Transverse colon (tissue), 4 donors: ENCODE results near the gene PLCB1. TPM values are rescaled to one million over a fixed set of nuclear protein-coding genes. Genes with fewer than 3 reads are reported as not detected.

Source experiments
- DNase-seq: peaks from one replicate; pipeline ENCODE4 v3.0.0-alpha.2; 2019
- H3K27ac ChIP-seq, 4 donors: fragments of 200-600 bp; sonication (generic); 2 replicates each; pipeline ENCODE4 v1.5.1; 2016 to 2018; ENCODE audit warnings: inconsistent platforms in 4 of 4
- H3K27me3 ChIP-seq: fragments of 200-600 bp; sonication (generic); 2 replicates; pipeline ENCODE4 v1.5.1; 2017; ENCODE audit warnings: inconsistent platforms
- H3K36me3 ChIP-seq, 4 donors: fragments of 200-600 bp; sonication (generic); 2 replicates each; pipeline ENCODE4 v1.5.1; 2017 to 2019; ENCODE audit warnings: inconsistent platforms in 4 of 4
- H3K4me1 ChIP-seq, 4 donors: fragments of 200-600 bp; sonication (generic); 2 replicates each; pipeline ENCODE4 v1.5.1; 2017 to 2020; ENCODE audit warnings: inconsistent platforms in 4 of 4
- H3K4me3 ChIP-seq, 4 donors: fragments of 200-600 bp; sonication (generic); 1 replicate in 1 of 4; 2 replicates in 3 of 4; pipeline versions ENCODE4 v1.5.1 to v1.6.1; 2017 to 2019; ENCODE audit warnings: inconsistent platforms in 4 of 4
- H3K9me3 ChIP-seq, 2 donors: fragments of 200-600 bp; sonication (generic); 2 replicates each; pipeline ENCODE4 v1.5.1; 2017 to 2019; ENCODE audit warnings: inconsistent platforms in 2 of 2
- EP300 ChIP-seq: sonication (generic); formaldehyde crosslinking; IDR thresholded peaks from one replicate; pipeline ENCODE4 v1.6.1; 2017; ENCODE audit warnings: antibody characterized with exemption, low read depth
- POLR2A ChIP-seq: fragments of 450-650 bp; IDR thresholded peaks from one replicate; pipeline ENCODE4 v1.6.1; 2016; ENCODE audit warnings: antibody characterized with exemption, mild to moderate bottlenecking, moderate library complexity
- POLR2AphosphoS5 ChIP-seq, 3 donors: sonication (generic); formaldehyde crosslinking; IDR thresholded peaks; one replicate each; pipeline ENCODE4 v1.6.1; 2016; ENCODE audit warnings: antibody characterized with exemption in 3 of 3
- WGBS, 2 donors: methylation state at CpG; one replicate each; pipeline ENCODE4 v1.1.5; 2018; ENCODE audit warnings: low coverage in 1 of 2; 5-methylcytosine and 5-hydroxymethylcytosine counted together
- in situ Hi-C, 4 donors: fragments of 200-750 bp; cut with MboI; loops; one replicate each; pipeline versions ENCODE4 v1.15.0 to v1.15.1; 2017; ENCODE audit warnings: low sequenced_read_pairs in 3 of 4, low pct_ligation_motif_present in 1 of 4, low pct_unique_long_range_greater_than_20kb in 1 of 4
- intact Hi-C: fragments of 100-400 bp; cut with DNase I; formaldehyde crosslinking; loops from one replicate; pipeline ENCODE4 v1.15.1; 2023; ENCODE audit warnings: low total_unique reads
- total RNA-seq, 4 donors: library from RNA; depleted of rRNA; stranded (reverse); fragments of >200 nt; gene quantifications; one replicate each; pipeline ENCODE4 v1.1.0, GENCODE V29; 2016
- TF ChIP-seq, protein P1 (sequence below), 5 experiments: fragments of 200-600 bp in 3 of 5; fragments of 450-650 bp in 2 of 5; sonication (generic) in 3 of 5; IDR thresholded peaks; 1 replicate in 2 of 5; 2 replicates in 3 of 5; pipeline ENCODE4 v1.5.1; 2016 to 2017; ENCODE audit warnings: antibody characterized with exemption in 5 of 5, inconsistent platforms in 3 of 5, mild to moderate bottlenecking in 2 of 5, moderate library complexity in 1 of 5

PLCB1 gene
- total RNA-seq, 4 donors from 2014 or later, result 13.1 to 18.6 (median 15.8) TPM

DNA sequence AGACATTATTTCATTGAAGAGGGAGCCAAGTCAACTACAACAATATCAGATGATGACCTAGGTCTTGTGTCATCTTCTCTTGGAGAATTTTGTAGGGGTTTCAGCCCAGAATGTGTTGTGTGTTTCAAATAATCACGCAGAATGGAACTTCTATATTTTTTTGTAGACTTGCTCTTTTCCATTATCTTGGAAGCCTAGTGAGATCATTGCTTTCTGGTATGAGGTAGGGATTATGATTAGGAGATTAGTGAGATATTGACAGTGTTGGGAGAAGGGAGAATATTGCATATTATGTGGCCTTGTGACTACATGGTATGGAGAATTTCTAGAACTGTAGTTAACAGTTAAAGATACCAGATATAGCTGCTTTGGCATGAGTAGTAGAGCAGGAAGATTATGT lies 513.3 kb downstream of the PLCB1 start:
- H3K4me1 ChIP-seq, result peaks cover 0 to 8% (median 1%) of the 10 kb centered on the region in 4 donors
- TF ChIP-seq POLR2A, result no peak
- TF ChIP-seq, protein P1, sequence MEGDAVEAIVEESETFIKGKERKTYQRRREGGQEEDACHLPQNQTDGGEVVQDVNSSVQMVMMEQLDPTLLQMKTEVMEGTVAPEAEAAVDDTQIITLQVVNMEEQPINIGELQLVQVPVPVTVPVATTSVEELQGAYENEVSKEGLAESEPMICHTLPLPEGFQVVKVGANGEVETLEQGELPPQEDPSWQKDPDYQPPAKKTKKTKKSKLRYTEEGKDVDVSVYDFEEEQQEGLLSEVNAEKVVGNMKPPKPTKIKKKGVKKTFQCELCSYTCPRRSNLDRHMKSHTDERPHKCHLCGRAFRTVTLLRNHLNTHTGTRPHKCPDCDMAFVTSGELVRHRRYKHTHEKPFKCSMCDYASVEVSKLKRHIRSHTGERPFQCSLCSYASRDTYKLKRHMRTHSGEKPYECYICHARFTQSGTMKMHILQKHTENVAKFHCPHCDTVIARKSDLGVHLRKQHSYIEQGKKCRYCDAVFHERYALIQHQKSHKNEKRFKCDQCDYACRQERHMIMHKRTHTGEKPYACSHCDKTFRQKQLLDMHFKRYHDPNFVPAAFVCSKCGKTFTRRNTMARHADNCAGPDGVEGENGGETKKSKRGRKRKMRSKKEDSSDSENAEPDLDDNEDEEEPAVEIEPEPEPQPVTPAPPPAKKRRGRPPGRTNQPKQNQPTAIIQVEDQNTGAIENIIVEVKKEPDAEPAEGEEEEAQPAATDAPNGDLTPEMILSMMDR (IDR thresholded peaks at IDR 0.05), result no peak
- H3K4me3 ChIP-seq, result no peak overlapping the region
- in situ Hi-C loops (no loop called here), intact Hi-C loops (no loop called here)
- no peaks in the 10 kb centered on the region for H3K27me3 ChIP-seq
- no peak for DNase-seq
- 90 to 92% methylated on average over 1 of the region's 1 CpG for WGBS, 2 donors
- no peaks in the 10 kb centered on the region for H3K36me3 ChIP-seq
- H3K27ac ChIP-seq, result peak overlapping the region in 2 of 4 donors; percentile 35 to 72
- H3K9me3 ChIP-seq, result no peaks in the 10 kb centered on the region

DNA sequence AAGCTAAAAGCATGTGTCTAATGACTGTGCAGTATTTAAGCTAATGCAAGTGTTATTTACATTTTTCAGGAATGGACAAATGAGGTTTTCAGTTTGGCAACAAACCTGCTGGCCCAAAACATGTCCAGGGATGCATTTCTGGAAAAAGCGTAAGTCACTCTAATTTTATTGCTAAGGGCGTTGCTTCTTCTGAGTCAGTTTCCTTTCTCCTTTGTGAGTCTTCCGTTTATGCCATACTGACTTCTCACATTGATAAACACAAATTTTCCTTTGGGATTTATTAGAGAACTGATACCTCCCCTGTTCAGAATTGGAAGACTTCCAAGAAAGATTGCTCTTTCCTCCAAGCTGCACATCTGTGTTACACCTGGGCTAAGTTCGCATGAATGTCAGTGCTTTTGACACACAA lies 514.0 kb downstream of the PLCB1 start:
- H3K4me1 ChIP-seq, result peaks cover 0 to 8% (median 1%) of the 10 kb centered on the region in 4 donors
- H3K9me3 ChIP-seq, result no peaks in the 10 kb centered on the region
- intact Hi-C loops (no loop called here), in situ Hi-C loops (no loop called here)
- no peaks in the 10 kb centered on the region for H3K36me3 ChIP-seq
- peak overlapping the region; percentile 7 to 72 (median 40) for H3K27ac ChIP-seq
- DNase-seq, result no peak
- H3K4me3 ChIP-seq, result no peak overlapping the region
- TF ChIP-seq POLR2A (no peak), POLR2AphosphoS5 (IDR thresholded peaks at IDR 0.05) (no peak)
- TF ChIP-seq, protein P1 (IDR thresholded peaks at IDR 0.05), result no peak
- H3K27me3 ChIP-seq, result no peaks in the 10 kb centered on the region
- WGBS, 2 donors, result 40 to 52% methylated on average over 3 to 4 of the region's 4 CpGs

DNA sequence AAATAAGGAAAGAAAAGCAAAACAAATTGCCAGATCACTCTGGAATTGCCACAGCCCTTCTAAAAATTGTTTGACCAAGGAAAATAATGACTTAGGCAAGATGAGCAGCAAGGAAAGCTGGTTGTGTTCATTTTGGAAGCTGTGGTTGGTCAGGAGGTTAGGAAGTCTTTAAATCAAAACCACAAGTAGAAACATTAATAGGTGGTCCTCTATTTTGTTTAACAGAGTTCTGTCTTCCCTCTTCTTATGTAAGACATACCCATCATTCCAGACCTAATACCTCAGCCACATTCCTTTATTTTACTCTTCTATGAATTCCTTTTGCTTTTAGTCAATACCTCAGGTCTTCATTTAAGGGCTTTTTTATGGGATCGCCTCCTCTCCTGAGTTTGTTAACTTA lies 514.6 kb downstream of the PLCB1 start:
- H3K36me3 ChIP-seq, result no peaks in the 10 kb centered on the region
- no peaks in the 10 kb centered on the region for H3K27me3 ChIP-seq
- no peak overlapping the region for H3K4me3 ChIP-seq
- WGBS, 2 donors, result 73 to 91% methylated on average over 1 of the region's 1 CpG
- no peaks in the 10 kb centered on the region for H3K9me3 ChIP-seq
- intact Hi-C loops (no loop called here), in situ Hi-C loops (no loop called here)
- no peak for TF ChIP-seq EP300
- TF ChIP-seq, protein P1 (IDR thresholded peaks at IDR 0.05), result no peak
- peak overlapping the region; percentile 7 to 72 (median 40) for H3K27ac ChIP-seq
- peaks cover 0 to 8% (median 1%) of the 10 kb centered on the region in 4 donors for H3K4me1 ChIP-seq
- DNase-seq, result no peak

DNA sequence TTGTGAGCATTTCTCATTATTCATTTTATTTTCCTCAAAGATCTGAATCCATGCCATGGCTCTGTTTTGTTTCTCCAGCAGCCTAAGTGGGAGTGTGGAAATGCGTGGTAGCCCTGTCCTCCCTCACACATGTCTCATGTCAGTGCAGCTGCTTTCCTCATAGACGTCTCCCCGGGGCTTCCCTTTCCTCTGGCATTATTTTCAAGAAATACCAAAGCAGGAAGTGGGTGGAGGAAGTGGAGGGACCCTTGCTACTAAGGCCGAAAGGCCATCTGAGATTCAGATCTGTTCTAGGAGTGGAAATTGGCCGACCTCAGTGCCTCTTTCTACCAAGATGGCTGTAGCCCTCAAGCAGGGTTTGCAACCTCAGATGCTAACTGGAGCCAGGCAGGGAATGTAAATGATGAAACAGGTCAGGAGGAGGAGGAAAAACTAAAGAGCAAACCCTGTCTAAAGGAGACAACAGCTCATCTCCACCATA lies 515.9 kb downstream of the PLCB1 start:
- intact Hi-C loops (no loop called here), in situ Hi-C loops (no loop called here)
- peak in 2 of 3 donors; percentile 24 to 26 for TF ChIP-seq POLR2AphosphoS5 (IDR thresholded peaks at IDR 0.05)
- TF ChIP-seq POLR2A, result no peak
- WGBS, 2 donors, result 47 to 55% methylated on average over 3 to 5 of the region's 5 CpGs
- Histone ChIP-seq H3K36me3 (no peaks in the 10 kb centered on the region), H3K27me3 (no peaks in the 10 kb centered on the region), H3K9me3 (no peaks in the 10 kb centered on the region), H3K4me1 (peaks cover 0 to 8% (median 1%) of the 10 kb centered on the region in 4 donors), H3K27ac (peak overlapping the region in 2 of 4 donors; percentile 40 to 72), H3K4me3 (no peak overlapping the region)
- DNase-seq, result peak; percentile 7

DNA sequence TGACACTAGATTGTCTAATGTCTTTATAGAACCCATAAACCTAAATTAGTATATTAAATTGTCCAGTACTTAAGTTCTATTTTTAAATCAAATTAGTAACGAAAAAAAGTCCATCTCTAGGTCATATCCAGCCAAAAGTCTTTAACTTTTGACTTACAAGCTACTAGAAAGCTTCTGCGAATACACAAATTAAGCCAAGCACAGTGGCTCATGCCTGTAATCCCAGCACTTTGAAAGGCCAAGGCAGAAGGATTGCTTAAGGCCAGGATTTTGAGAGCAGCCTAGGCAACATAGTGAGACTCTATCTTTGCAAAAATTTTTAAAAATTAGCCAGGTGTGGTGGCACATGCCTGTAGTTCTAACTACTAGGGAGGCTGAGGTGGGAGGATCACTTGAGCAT lies 516.4 kb downstream of the PLCB1 start:
- Histone ChIP-seq H3K27ac (peak overlapping the region in 2 of 4 donors; percentile 40 to 72), H3K27me3 (no peaks in the 10 kb centered on the region), H3K4me1 (peaks cover 0 to 8% (median 1%) of the 10 kb centered on the region in 4 donors), H3K36me3 (no peaks in the 10 kb centered on the region), H3K9me3 (no peaks in the 10 kb centered on the region), H3K4me3 (no peak overlapping the region)
- in situ Hi-C loops, result no loop called here
- 32 to 56% methylated on average over 2 of the region's 2 CpGs for WGBS, 2 donors
- TF ChIP-seq POLR2AphosphoS5 (IDR thresholded peaks at IDR 0.05) (no peak), EP300 (no peak), POLR2A (no peak)
- TF ChIP-seq, protein P1 (IDR thresholded peaks at IDR 0.05), result no peak
- no peak for DNase-seq
- intact Hi-C loops, result no loop called here
